GM20000 (cell line): ENCODE measurements around the gene NUDT2.
"Not testable (repeated sequence)": the region's sequence is repeated elsewhere in the genome, so short reads cannot be mapped to it uniquely, and the experiment has no call there.

Source experiments
- DNase-seq: peaks from one replicate; pipeline ENCODE4 v3.0.0; 2012; ENCODE audit warnings: low spot score
- CTCF ChIP-seq: IDR thresholded peaks from 2 replicates; pipeline ENCODE4 v1.5.1; 2012; ENCODE audit warnings: mild to moderate bottlenecking, control low read depth; ENCODE audit errors: extremely low read depth, missing control alignments

NUDT2 gene

GRCh38 chr9:34347800-34348158 is 18.4 kb downstream of the NUDT2 start:
- DNase-seq, result no peak
- no peak for TF ChIP-seq CTCF

- no peak for TF ChIP-seq CTCF
- DNase-seq, result no peak
Observed at GRCh38 chr9:34349324-34349723, 20.0 kb downstream of the NUDT2 start.

GRCh38 chr9:34352122-34352652 is 22.8 kb downstream of the NUDT2 start:
- not testable (repeated sequence) for DNase-seq

GRCh38 chr9:34352957-34353356 is 23.6 kb downstream of the NUDT2 start:
- not testable (repeated sequence) for DNase-seq

GRCh38 chr9:34362614-34363214 is 33.3 kb downstream of the NUDT2 start:
- no peak for TF ChIP-seq CTCF
- no peak for DNase-seq

- no peak for TF ChIP-seq CTCF
- DNase-seq, result no peak
Observed at GRCh38 chr9:34363619-34364351, 34.4 kb downstream of the NUDT2 start.

- DNase-seq, result no peak
- TF ChIP-seq CTCF, result no peak
Observed at GRCh38 chr9:34365282-34365681, 35.9 kb downstream of the NUDT2 start.

GRCh38 chr9:34366365-34366764 is 37.0 kb downstream of the NUDT2 start:
- TF ChIP-seq CTCF, result no peak
- no peak for DNase-seq

GRCh38 chr9:34367751-34368410 is 38.5 kb downstream of the NUDT2 start:
- not testable (repeated sequence) for DNase-seq

GRCh38 chr9:34368796-34369195 is 39.4 kb downstream of the NUDT2 start:
- DNase-seq, result not testable (repeated sequence)
